ENCODE data around the gene C3orf20.

DNA sequence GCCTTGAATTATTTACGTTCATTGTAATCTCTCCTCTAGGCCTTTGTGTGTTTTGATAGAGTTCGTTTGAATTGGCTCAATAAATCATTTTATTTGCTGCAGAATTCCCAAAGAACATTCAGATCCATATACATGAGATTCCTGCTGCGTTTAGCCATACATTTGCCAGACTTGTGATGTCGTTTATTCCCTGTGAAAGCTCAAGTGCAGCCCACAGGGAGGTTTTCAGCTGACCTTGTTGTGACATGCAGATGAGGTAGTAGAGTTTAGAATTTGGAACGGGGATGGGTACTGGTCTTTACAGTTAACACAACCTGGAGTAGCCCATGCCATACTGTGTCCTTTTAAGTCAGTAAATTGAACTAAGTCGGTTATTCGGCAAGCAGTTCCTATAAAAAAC, at the start of gene C3orf20:
- TF ChIP-seq, protein P1, sequence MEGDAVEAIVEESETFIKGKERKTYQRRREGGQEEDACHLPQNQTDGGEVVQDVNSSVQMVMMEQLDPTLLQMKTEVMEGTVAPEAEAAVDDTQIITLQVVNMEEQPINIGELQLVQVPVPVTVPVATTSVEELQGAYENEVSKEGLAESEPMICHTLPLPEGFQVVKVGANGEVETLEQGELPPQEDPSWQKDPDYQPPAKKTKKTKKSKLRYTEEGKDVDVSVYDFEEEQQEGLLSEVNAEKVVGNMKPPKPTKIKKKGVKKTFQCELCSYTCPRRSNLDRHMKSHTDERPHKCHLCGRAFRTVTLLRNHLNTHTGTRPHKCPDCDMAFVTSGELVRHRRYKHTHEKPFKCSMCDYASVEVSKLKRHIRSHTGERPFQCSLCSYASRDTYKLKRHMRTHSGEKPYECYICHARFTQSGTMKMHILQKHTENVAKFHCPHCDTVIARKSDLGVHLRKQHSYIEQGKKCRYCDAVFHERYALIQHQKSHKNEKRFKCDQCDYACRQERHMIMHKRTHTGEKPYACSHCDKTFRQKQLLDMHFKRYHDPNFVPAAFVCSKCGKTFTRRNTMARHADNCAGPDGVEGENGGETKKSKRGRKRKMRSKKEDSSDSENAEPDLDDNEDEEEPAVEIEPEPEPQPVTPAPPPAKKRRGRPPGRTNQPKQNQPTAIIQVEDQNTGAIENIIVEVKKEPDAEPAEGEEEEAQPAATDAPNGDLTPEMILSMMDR (IDR thresholded peaks at IDR 0.05; ENCODE audit: low read length), result no peak
- TF ChIP-seq EZH2 (IDR thresholded peaks at IDR 0.05; ENCODE audit: borderline replicate concordance, low read length), result no peak

Measured in OCI-LY1 (cell line).